ENCODE results near the gene NDC1.

Gene NDC1

GRCh38 chr1:53726009-53726600 lies 112.0 kb downstream of the NDC1 start:
- no peak overlapping the region for H3K4me2 ChIP-seq
- H3K79me2 ChIP-seq (ENCODE audit: insufficient read depth, low read depth): no peaks in the 10 kb centered on the region
- no peaks in the 10 kb centered on the region for H3K27me3 ChIP-seq (ENCODE audit: insufficient read depth, low read depth)
- no peak for TF ChIP-seq CTCF (conservative IDR thresholded peaks at IDR 0.05; ENCODE audit: low read depth, low read length)
- no peaks in the 10 kb centered on the region for H3K4me1 ChIP-seq (ENCODE audit: low read depth, poor library complexity, severe bottlenecking)
- H3K4me3 ChIP-seq (IDR thresholded peaks at IDR 0.05; ENCODE audit: insufficient read depth, low read depth, low read length): no peak overlapping the region
- H4K20me1 ChIP-seq (ENCODE audit: insufficient read depth): no peaks in the 10 kb centered on the region
- H2AFZ ChIP-seq (ENCODE audit: low read depth): no peak overlapping the region
- no peak overlapping the region for H3K27ac ChIP-seq
- no peaks in the 10 kb centered on the region for H3K36me3 ChIP-seq (ENCODE audit: insufficient read depth)
- no peak overlapping the region for H3K9ac ChIP-seq

GRCh38 chr1:53725238-53725689 lies 112.8 kb downstream of the NDC1 start:
- Histone ChIP-seq H3K4me3 (IDR thresholded peaks at IDR 0.05; ENCODE audit: insufficient read depth, low read depth, low read length) (no peak overlapping the region), H2AFZ (ENCODE audit: low read depth) (no peak overlapping the region), H3K9ac (no peak overlapping the region), H3K36me3 (ENCODE audit: insufficient read depth) (no peaks in the 10 kb centered on the region), H3K4me1 (ENCODE audit: low read depth, poor library complexity, severe bottlenecking) (no peaks in the 10 kb centered on the region), H3K27me3 (ENCODE audit: insufficient read depth, low read depth) (no peaks in the 10 kb centered on the region), H3K79me2 (ENCODE audit: insufficient read depth, low read depth) (no peaks in the 10 kb centered on the region), H3K27ac (no peak overlapping the region), H4K20me1 (ENCODE audit: insufficient read depth) (no peaks in the 10 kb centered on the region), H3K4me2 (no peak overlapping the region)
- no peak for TF ChIP-seq CTCF (conservative IDR thresholded peaks at IDR 0.05; ENCODE audit: low read depth, low read length)

GRCh38 chr1:53722025-53722424 lies 116.1 kb downstream of the NDC1 start:
- Histone ChIP-seq H2AFZ (ENCODE audit: low read depth) (no peak overlapping the region), H3K27me3 (ENCODE audit: insufficient read depth, low read depth) (no peaks in the 10 kb centered on the region), H3K79me2 (ENCODE audit: insufficient read depth, low read depth) (no peaks in the 10 kb centered on the region), H3K27ac (no peak overlapping the region), H4K20me1 (ENCODE audit: insufficient read depth) (no peaks in the 10 kb centered on the region), H3K4me3 (IDR thresholded peaks at IDR 0.05; ENCODE audit: insufficient read depth, low read depth, low read length) (no peak overlapping the region), H3K36me3 (ENCODE audit: insufficient read depth) (no peaks in the 10 kb centered on the region), H3K4me1 (ENCODE audit: low read depth, poor library complexity, severe bottlenecking) (no peaks in the 10 kb centered on the region), H3K9ac (no peak overlapping the region), H3K4me2 (no peak overlapping the region)
- TF ChIP-seq CTCF (conservative IDR thresholded peaks at IDR 0.05; ENCODE audit: low read depth, low read length): no peak

GRCh38 chr1:53721088-53721487 lies 117.0 kb downstream of the NDC1 start:
- H2AFZ ChIP-seq (ENCODE audit: low read depth): no peak overlapping the region
- no peak for TF ChIP-seq CTCF (conservative IDR thresholded peaks at IDR 0.05; ENCODE audit: low read depth, low read length)
- no peak overlapping the region for H3K27ac ChIP-seq
- no peak overlapping the region for H3K4me2 ChIP-seq
- no peak overlapping the region for H3K4me3 ChIP-seq (IDR thresholded peaks at IDR 0.05; ENCODE audit: insufficient read depth, low read depth, low read length)
- no peaks in the 10 kb centered on the region for H3K36me3 ChIP-seq (ENCODE audit: insufficient read depth)
- H3K9ac ChIP-seq: no peak overlapping the region
- H3K79me2 ChIP-seq (ENCODE audit: insufficient read depth, low read depth): no peaks in the 10 kb centered on the region
- H3K27me3 ChIP-seq (ENCODE audit: insufficient read depth, low read depth): no peaks in the 10 kb centered on the region
- H4K20me1 ChIP-seq (ENCODE audit: insufficient read depth): no peaks in the 10 kb centered on the region
- H3K4me1 ChIP-seq (ENCODE audit: low read depth, poor library complexity, severe bottlenecking): no peaks in the 10 kb centered on the region

Data from KMS-11 (cell line).